ENCODE data around the gene USH1C.

USH1C gene

GRCh38 chr11:17547051-17547577, 2.9 kb upstream of the USH1C start, which contains the start of gene OTOG:
Gene OTOG, plus strand, starts transcription at chr11:17547259. Its CDS starts 114 bp downstream, at chr11:17547373.
- no peak for DNase-seq (ENCODE audit: low spot score)

GRCh38 chr11:17546240-17546639, 2.0 kb upstream of the USH1C start:
- no peak for DNase-seq (ENCODE audit: low spot score)

- no peak for DNase-seq (ENCODE audit: low spot score)
These were observed 539 bp downstream of the USH1C start for GRCh38 chr11:17543574-17544180.

- no peak for DNase-seq (ENCODE audit: low spot score)
These were observed 1.2 kb downstream of the USH1C start for GRCh38 chr11:17543041-17543440.

GRCh38 chr11:17542249-17542648, 2.0 kb downstream of the USH1C start:
- DNase-seq (ENCODE audit: low spot score): no peak

- no peak for DNase-seq (ENCODE audit: low spot score)
These were observed 2.8 kb downstream of the USH1C start for GRCh38 chr11:17541330-17541885.

- no peak for DNase-seq (ENCODE audit: low spot score)
These were observed 3.4 kb downstream of the USH1C start for GRCh38 chr11:17540807-17541206.

- DNase-seq (ENCODE audit: low spot score): no peak
These were observed 5.5 kb downstream of the USH1C start for GRCh38 chr11:17538731-17539130.

GRCh38 chr11:17538054-17538453, 6.2 kb downstream of the USH1C start:
- DNase-seq (ENCODE audit: low spot score): no peak

- no peak for DNase-seq (ENCODE audit: low spot score)
These were observed 7.0 kb downstream of the USH1C start for GRCh38 chr11:17537261-17537660.

GRCh38 chr11:17535488-17535887, 8.7 kb downstream of the USH1C start:
- DNase-seq (ENCODE audit: low spot score): no peak

GRCh38 chr11:17533778-17534415, 10.3 kb downstream of the USH1C start:
- no peak for DNase-seq (ENCODE audit: low spot score)

- DNase-seq (ENCODE audit: low spot score): no peak
These were observed 10.9 kb downstream of the USH1C start for GRCh38 chr11:17533341-17533740.

- DNase-seq (ENCODE audit: low spot score): no peak
These were observed 11.4 kb downstream of the USH1C start for GRCh38 chr11:17532784-17533183.

GRCh38 chr11:17531636-17532113, 12.5 kb downstream of the USH1C start:
- DNase-seq (ENCODE audit: low spot score): no peak

- DNase-seq (ENCODE audit: low spot score): no peak
These were observed 13.1 kb downstream of the USH1C start for GRCh38 chr11:17531071-17531600.

GRCh38 chr11:17529844-17530185, 14.4 kb downstream of the USH1C start:
- no peak for DNase-seq (ENCODE audit: low spot score)

GRCh38 chr11:17528906-17529843, 15.0 kb downstream of the USH1C start:
- no peak for DNase-seq (ENCODE audit: low spot score)

GRCh38 chr11:17528181-17528691, 16.0 kb downstream of the USH1C start:
- no peak for DNase-seq (ENCODE audit: low spot score)

- no peak for DNase-seq (ENCODE audit: low spot score)
These were observed 16.6 kb downstream of the USH1C start for GRCh38 chr11:17527628-17527995.

- no peak for DNase-seq (ENCODE audit: low spot score)
These were observed 17.1 kb downstream of the USH1C start for GRCh38 chr11:17526931-17527627.

Measured in left forelimb (tissue), 1 donor.